HG02870 (cell line): ENCODE data around the gene SYT17.

ENCODE experiments used
- ATAC-seq: cut with Tn5 transposase; IDR thresholded peaks from one replicate; pipeline ENCODE4 v1.9.1; 2021; ENCODE audit warnings: mild to moderate bottlenecking, moderate library complexity; ENCODE audit not compliant: unreplicated experiment

The SYT17 gene

DNA sequence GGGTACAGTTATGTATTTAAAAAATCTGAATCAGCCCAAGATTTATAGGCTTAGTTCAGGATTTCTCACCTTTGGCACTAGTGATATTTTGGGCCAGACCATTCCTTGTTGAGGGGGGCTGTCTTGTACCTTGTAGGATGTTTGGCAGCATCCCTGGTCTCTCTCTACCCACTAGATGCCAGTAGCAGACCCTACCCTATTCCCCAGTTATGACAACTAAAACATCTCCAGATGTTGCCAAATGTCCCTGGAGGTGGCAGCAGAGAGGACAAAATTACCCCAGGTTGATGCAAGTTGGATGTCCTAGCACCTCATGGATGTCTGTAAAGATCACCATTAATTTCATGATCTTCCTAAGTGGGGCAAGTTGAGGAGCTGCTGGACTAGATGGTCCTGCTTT, 45.8 kb downstream of the SYT17 start:
- no peak for ATAC-seq

GRCh38 chr16:19215705-19216104, 47.7 kb downstream of the SYT17 start:
- no peak for ATAC-seq

DNA sequence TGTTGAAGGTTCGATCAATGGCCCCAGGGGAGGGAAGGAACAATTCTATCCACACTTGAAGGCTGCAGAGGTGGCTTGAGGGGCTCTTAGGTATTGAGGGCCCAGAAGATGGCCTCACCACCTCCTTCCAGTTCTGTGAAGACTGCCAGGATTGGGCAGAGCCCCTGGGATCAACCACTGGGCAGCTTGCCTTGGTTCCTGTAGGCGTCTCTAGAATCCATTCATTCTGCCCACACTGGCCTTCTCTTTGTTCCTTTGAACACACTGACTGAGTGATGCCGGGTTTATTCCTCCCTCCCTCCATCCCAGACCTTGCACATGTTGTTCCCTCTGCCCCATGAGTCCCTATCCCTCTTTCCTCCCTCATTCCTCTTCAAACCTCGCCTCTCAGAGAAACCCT, 50.5 kb downstream of the SYT17 start:
- no peak for ATAC-seq

GRCh38 chr16:19219836-19220235, 51.8 kb downstream of the SYT17 start:
- ATAC-seq: no peak

- no peak for ATAC-seq
These were observed 55.5 kb downstream of the SYT17 start for GRCh38 chr16:19223235-19224170.

GRCh38 chr16:19225651-19226050, 57.6 kb downstream of the SYT17 start:
- ATAC-seq: no peak

DNA sequence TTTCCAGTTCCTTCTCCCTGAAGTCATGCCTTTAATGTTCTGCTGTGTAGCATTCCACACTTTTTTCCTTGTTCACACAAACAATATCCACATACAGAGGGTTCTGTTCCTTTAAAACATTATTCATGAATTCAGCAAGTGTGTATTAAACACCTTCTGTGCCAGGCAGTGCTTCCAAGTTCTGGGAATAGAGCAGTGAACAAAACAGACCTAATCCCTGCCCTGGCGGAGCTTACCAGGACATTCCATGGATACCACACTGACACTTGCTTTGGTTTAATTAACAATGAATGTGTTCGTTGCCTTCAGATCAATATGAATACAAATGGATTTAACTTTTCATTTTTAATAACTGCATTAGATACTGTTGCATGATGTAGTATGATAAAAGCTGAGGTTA, 59.6 kb downstream of the SYT17 start:
- ATAC-seq: no peak

DNA sequence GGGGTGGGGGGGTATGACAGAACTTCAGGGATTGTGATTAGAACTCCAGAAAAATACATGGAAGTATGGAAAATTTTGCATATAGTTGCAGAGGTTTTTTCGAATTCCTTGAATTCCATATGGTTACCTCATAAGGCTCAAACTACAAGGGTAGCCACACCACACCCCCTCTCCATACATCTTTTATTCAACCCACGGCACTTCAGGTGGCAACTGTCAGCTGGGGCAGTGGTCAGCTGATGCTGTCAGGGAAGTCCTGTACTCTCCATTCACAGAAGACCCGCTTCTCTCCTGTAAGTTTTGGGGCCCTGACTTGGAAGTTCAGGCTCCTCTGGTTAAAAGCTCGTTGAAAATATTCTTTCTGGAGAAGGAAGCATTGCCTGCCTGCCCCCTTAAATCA, 60.0 kb downstream of the SYT17 start:
- no peak for ATAC-seq

DNA sequence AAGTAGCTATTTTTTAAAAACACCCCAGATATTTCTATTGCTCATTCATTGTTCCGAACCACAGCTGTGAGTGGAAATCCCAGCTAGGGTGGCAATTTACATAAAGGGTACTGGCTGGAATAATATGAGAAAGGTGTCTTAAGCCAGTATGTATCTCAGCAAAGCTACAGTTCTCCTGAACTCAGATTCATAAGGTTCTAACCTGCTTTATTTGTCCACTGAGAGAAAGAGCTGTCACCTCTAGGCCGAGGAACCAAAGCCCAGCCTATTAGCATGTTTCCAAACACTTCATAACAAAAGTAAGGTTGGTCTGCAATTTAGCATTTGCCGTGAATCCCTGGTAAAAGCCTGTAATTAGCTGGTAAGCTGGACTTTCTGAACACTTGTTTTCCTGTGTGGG, 60.5 kb downstream of the SYT17 start:
- ATAC-seq: no peak

GRCh38 chr16:19230575-19230974, 62.5 kb downstream of the SYT17 start:
- no peak for ATAC-seq

GRCh38 chr16:19231881-19232280, 63.8 kb downstream of the SYT17 start:
- ATAC-seq: no peak

- no peak for ATAC-seq
These were observed 64.9 kb downstream of the SYT17 start for GRCh38 chr16:19232988-19233387.

DNA sequence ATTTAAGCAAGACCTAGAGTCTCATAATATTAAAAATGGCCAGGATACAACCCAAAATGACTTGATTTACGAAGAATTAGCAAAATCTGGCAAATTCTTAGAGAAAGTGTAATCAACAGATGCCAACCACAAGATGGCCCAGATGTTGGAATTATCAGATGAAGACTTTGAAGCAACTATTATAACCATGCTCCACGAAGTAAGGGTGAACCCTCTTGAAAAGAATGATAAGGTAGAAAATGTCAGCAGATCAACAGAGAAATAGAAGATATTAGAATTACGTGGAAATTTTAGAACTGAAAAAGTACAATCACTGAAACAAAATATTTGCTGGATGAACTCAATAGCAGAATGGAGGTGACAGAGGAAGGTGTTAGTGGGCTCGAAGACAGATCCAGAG, 67.4 kb downstream of the SYT17 start:
- ATAC-seq: no peak

GRCh38 chr16:19235886-19236285, 67.8 kb downstream of the SYT17 start:
- no peak for ATAC-seq

- ATAC-seq: no peak
These were observed 68.6 kb downstream of the SYT17 start for GRCh38 chr16:19236561-19237209.

- ATAC-seq: no peak
These were observed 70.4 kb downstream of the SYT17 start for GRCh38 chr16:19238406-19238805.

- ATAC-seq: no peak
These were observed 71.6 kb downstream of the SYT17 start for GRCh38 chr16:19239511-19240155.

DNA sequence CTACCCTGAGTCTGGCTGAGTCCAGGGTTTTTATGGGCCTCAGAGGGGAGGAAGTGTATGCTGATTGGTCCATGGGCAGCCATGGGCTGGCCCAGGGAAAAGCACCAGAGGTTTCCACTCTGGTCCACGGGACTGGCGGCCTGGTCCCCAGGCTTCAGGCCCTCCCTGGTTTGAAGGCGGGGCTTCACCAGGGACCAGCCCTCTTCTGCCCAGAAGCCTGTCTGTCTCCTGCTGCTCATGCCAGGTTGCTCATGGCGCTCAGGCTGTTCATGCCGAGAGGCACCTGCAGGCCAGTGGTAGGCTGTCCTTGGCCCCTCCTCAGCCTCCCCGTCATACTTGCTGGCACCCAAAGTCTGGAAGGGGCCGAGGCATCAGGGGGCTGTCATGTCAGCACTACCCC, 72.5 kb downstream of the SYT17 start:
- ATAC-seq: no peak

GRCh38 chr16:19241512-19241911, 73.5 kb downstream of the SYT17 start:
- no peak for ATAC-seq

GRCh38 chr16:19242186-19242585, 74.1 kb downstream of the SYT17 start:
- ATAC-seq: no peak

- ATAC-seq: no peak
These were observed 75.0 kb downstream of the SYT17 start for GRCh38 chr16:19242987-19243575.
